Measurements from ENCODE around the gene GAB2.
"Not testable (repeated sequence)": the region's sequence is repeated elsewhere in the genome, so short reads cannot be mapped to it uniquely, and the experiment has no call there.

GRCh38 chr11:78355742-78356141 lies 61.9 kb downstream of the GAB2 start:
- TF ChIP-seq, protein P1, sequence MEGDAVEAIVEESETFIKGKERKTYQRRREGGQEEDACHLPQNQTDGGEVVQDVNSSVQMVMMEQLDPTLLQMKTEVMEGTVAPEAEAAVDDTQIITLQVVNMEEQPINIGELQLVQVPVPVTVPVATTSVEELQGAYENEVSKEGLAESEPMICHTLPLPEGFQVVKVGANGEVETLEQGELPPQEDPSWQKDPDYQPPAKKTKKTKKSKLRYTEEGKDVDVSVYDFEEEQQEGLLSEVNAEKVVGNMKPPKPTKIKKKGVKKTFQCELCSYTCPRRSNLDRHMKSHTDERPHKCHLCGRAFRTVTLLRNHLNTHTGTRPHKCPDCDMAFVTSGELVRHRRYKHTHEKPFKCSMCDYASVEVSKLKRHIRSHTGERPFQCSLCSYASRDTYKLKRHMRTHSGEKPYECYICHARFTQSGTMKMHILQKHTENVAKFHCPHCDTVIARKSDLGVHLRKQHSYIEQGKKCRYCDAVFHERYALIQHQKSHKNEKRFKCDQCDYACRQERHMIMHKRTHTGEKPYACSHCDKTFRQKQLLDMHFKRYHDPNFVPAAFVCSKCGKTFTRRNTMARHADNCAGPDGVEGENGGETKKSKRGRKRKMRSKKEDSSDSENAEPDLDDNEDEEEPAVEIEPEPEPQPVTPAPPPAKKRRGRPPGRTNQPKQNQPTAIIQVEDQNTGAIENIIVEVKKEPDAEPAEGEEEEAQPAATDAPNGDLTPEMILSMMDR (CRISPR knock-in tag; IDR thresholded peaks at IDR 0.05) = not testable (repeated sequence)
- TF ChIP-seq, protein P2, sequence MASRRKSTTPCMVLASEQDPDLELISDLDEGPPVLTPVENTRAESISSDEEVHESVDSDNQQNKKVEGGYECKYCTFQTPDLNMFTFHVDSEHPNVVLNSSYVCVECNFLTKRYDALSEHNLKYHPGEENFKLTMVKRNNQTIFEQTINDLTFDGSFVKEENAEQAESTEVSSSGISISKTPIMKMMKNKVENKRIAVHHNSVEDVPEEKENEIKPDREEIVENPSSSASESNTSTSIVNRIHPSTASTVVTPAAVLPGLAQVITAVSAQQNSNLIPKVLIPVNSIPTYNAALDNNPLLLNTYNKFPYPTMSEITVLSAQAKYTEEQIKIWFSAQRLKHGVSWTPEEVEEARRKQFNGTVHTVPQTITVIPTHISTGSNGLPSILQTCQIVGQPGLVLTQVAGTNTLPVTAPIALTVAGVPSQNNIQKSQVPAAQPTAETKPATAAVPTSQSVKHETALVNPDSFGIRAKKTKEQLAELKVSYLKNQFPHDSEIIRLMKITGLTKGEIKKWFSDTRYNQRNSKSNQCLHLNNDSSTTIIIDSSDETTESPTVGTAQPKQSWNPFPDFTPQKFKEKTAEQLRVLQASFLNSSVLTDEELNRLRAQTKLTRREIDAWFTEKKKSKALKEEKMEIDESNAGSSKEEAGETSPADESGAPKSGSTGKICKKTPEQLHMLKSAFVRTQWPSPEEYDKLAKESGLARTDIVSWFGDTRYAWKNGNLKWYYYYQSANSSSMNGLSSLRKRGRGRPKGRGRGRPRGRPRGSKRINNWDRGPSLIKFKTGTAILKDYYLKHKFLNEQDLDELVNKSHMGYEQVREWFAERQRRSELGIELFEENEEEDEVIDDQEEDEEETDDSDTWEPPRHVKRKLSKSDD (CRISPR knock-in tag; IDR thresholded peaks at IDR 0.05; ENCODE audit: low read depth) = not testable (repeated sequence)
- not testable (repeated sequence) for TF ChIP-seq NR3C1 (CRISPR knock-in tag; IDR thresholded peaks at IDR 0.05); SMARCE1 (IDR thresholded peaks at IDR 0.05; ENCODE audit: borderline replicate concordance); ZBTB39 (CRISPR knock-in tag; IDR thresholded peaks at IDR 0.05); TCF7L2 (IDR thresholded peaks at IDR 0.05; ENCODE audit: low read depth, low read length); ZNF549 (CRISPR knock-in tag; IDR thresholded peaks at IDR 0.05); ZNF354B (CRISPR knock-in tag; IDR thresholded peaks at IDR 0.05); MAFK (conservative IDR thresholded peaks at IDR 0.05 in 1 of 2, IDR thresholded peaks at IDR 0.05 in 1 of 2; ENCODE audit: low read length in 2 of 2); CHD4 (IDR thresholded peaks at IDR 0.05; ENCODE audit: borderline replicate concordance, low read length)
